ENCODE results near the gene PSRC1. TPM values are rescaled to one million over a fixed set of nuclear protein-coding genes. Genes with fewer than 3 reads are reported as not detected.

The PSRC1 gene
- total and polyA plus RNA-seq, 2 of the 8 experiments (the other 6 are each of a cell fraction or from before 2014, with no cell fraction given) = 56.1 to 67.3 TPM

- H3K79me2 ChIP-seq (ENCODE audit: control insufficient read depth in 1 of 2, insufficient read depth in 2 of 2, low read length in 2 of 2) = peaks cover 0 to 8% of the 10 kb centered on the region in 2 experiments; a peak in 1 of 4 replicates
- no peak overlapping the region for H2AFZ ChIP-seq (ENCODE audit: low read length)
- H2BK15ac ChIP-seq (ENCODE audit: low read length) = no peak overlapping the region
- H3K36me3 ChIP-seq (ENCODE audit: control insufficient read depth in 2 of 4, insufficient read depth in 4 of 4, low read length in 3 of 4) = peaks cover 7 to 18% (median 14%) of the 10 kb centered on the region in 4 experiments; a peak in 5 of 8 replicates
- H3K18ac ChIP-seq (ENCODE audit: extremely low read depth, low read length) = no peak overlapping the region
- H3K23me2 ChIP-seq (ENCODE audit: low read depth, low read length) = no peaks in the 10 kb centered on the region
- H4K20me1 ChIP-seq (replicated peaks in 1 of 2; ENCODE audit: control insufficient read depth in 1 of 2, insufficient read depth in 2 of 2, low read length in 2 of 2) = peaks cover 0 to 7% of the 10 kb centered on the region in 2 experiments
- WGBS, 2 experiments (ENCODE audit: extremely low coverage in 1 of 2, insufficient coverage in 1 of 2, insufficient read length in 1 of 2, insufficient replicate concordance in 2 of 2, low coverage in 1 of 2, low lambda C conversion rate in 2 of 2, missing lambda C conversion rate in 1 of 2) = 94% methylated on average over 16 of the region's 16 CpGs; no CpG with 5 or more reads in 1 of the 2 experiments
- H3K27me3 ChIP-seq (replicated peaks in 1 of 4; ENCODE audit: control insufficient read depth in 3 of 4, extremely low read depth in 1 of 4, insufficient read depth in 3 of 4, low read length in 3 of 4) = no peaks in the 10 kb centered on the region
- no peak overlapping the region for H3K27ac ChIP-seq (ENCODE audit: low read depth, low read length)
- H3K4me1 ChIP-seq (replicated peaks in 1 of 4; ENCODE audit: control insufficient read depth in 3 of 4, insufficient read depth in 4 of 4, low read length in 3 of 4) = peaks cover 0 to 11% (median 3%) of the 10 kb centered on the region in 4 experiments; a peak in 4 of 7 replicates
- H4K91ac ChIP-seq (replicated peaks; ENCODE audit: insufficient read length, low read length) = no peak overlapping the region
- no peak overlapping the region for H3K4me2 ChIP-seq (ENCODE audit: insufficient read depth in 1 of 2, low read depth in 2 of 2, low read length in 2 of 2)
- H3K9ac ChIP-seq (replicated peaks in 1 of 4; ENCODE audit: extremely low read depth in 1 of 4, low read depth in 3 of 4, low read length in 3 of 4) = no peak overlapping the region
- H4K5ac ChIP-seq (ENCODE audit: insufficient read length, low read depth, low read length) = no peak overlapping the region
- no peak overlapping the region for H2AK5ac ChIP-seq (ENCODE audit: low read depth, low read length)
- no peak overlapping the region for H2BK20ac ChIP-seq (ENCODE audit: low read length)
- H4K8ac ChIP-seq (ENCODE audit: extremely low read depth, insufficient read depth, low read length) = no peak overlapping the region
- no peak overlapping the region for H2BK12ac ChIP-seq (ENCODE audit: low read depth, low read length)
- no peak overlapping the region for H3K4ac ChIP-seq (replicated peaks; ENCODE audit: insufficient read length, low read depth, low read length)
- H3K23ac ChIP-seq (ENCODE audit: insufficient read length) = no peak overlapping the region
- FAIRE-seq = no peak
- no peak overlapping the region for H3K14ac ChIP-seq (ENCODE audit: insufficient read length)
- no peak for DNase-seq (ENCODE audit: low read depth in 1 of 2, low spot score in 2 of 2)
- H2BK5ac ChIP-seq (ENCODE audit: low read depth, low read length) = no peak overlapping the region; the same call in 1 of the 2 replicates
- TF ChIP-seq CREB1 (IDR thresholded peaks at IDR 0.05) (no peak), RFX5 (IDR thresholded peaks at IDR 0.05; ENCODE audit: borderline replicate concordance, low read depth, low read length) (no peak), RXRA (IDR thresholded peaks at IDR 0.05; ENCODE audit: insufficient read depth, low read depth, low read length) (no peak), MAFK (IDR thresholded peaks at IDR 0.05; ENCODE audit: low read depth, low read length) (no peak), POU5F1 (IDR thresholded peaks at IDR 0.05; ENCODE audit: low read depth, low read length) (no peak), SAP30 (IDR thresholded peaks at IDR 0.05; ENCODE audit: insufficient read depth, insufficient replicate concordance, low read length) (no peak), USF2 (IDR thresholded peaks at IDR 0.05; ENCODE audit: low read length) (no peak), PHF8 (conservative IDR thresholded peaks at IDR 0.05; ENCODE audit: low read depth, low read length) (no peak), CHD2 (IDR thresholded peaks at IDR 0.05; ENCODE audit: low read length) (no peak)
- no peak overlapping the region for H3K4me3 ChIP-seq (ENCODE audit: extremely low read depth in 1 of 4, insufficient read depth in 2 of 4, low read depth in 3 of 4, low read length in 4 of 4)
- POLR2A ChIA-PET (ENCODE audit: partially characterized antibody) = interaction anchor here (0.6 to 1.6 kb wide), 5 partner anchors 16 to 213 kb away, joined by 3 to 5 read pairs (median 3); partner anchors contain the start of genes PSRC1 and SARS1
- H3K9me3 ChIP-seq (ENCODE audit: insufficient read depth in 2 of 2, low read depth in 1 of 2, low read length in 1 of 2) = no peaks in the 10 kb centered on the region
- no peak overlapping the region for H2BK120ac ChIP-seq (replicated peaks; ENCODE audit: low read depth, low read length)
- peaks cover 3% of the 10 kb centered on the region; the same call in 1 of the 2 replicates for H3K79me1 ChIP-seq (ENCODE audit: low read depth, low read length)
- H3K56ac ChIP-seq (replicated peaks; ENCODE audit: insufficient read length, low read depth, low read length) = no peak overlapping the region
- CTCF ChIA-PET (ENCODE audit: partially characterized antibody) = interaction anchor here (0.7 to 8.5 kb wide), 14 partner anchors 7 to 237 kb away, joined by 3 to 95 read pairs (median 5); partner anchors contain the start of genes ATXN7L2, CELSR2 and SORT1
Measured at GRCh38 chr1:109261006-109261405, 21.9 kb downstream of the PSRC1 start.
